Measurements from ENCODE around the gene CYTH3.

The CYTH3 gene

GRCh38 chr7:6181136-6181535 lies 91.3 kb downstream of the CYTH3 start:
- TF ChIP-seq EP300 (IDR thresholded peaks at IDR 0.05; ENCODE audit: borderline replicate concordance) (no peak), TAF1 (IDR thresholded peaks at IDR 0.05; ENCODE audit: low read depth) (no peak), RAD21 (IDR thresholded peaks at IDR 0.05; ENCODE audit: low read depth) (no peak), NFIC (IDR thresholded peaks at IDR 0.05) (no peak)

- no peak for TF ChIP-seq USF1 (IDR thresholded peaks at IDR 0.05)
- TF ChIP-seq RAD21 (IDR thresholded peaks at IDR 0.05; ENCODE audit: low read depth): no peak
- no peak for TF ChIP-seq TEAD4 (IDR thresholded peaks at IDR 0.05)
- TF ChIP-seq ZBTB7A (IDR thresholded peaks at IDR 0.05; ENCODE audit: low read depth): no peak
- no peak for TF ChIP-seq EP300 (IDR thresholded peaks at IDR 0.05; ENCODE audit: borderline replicate concordance)
- TF ChIP-seq NFIC (IDR thresholded peaks at IDR 0.05): no peak
- TF ChIP-seq REST (IDR thresholded peaks at IDR 0.05; ENCODE audit: low read depth): no peak
- no peak for TF ChIP-seq TCF12 (IDR thresholded peaks at IDR 0.05; ENCODE audit: low read depth)
- no peak for TF ChIP-seq CEBPB (IDR thresholded peaks at IDR 0.05)
- TF ChIP-seq MAX (IDR thresholded peaks at IDR 0.05): no peak
- no peak for TF ChIP-seq YY1 (IDR thresholded peaks at IDR 0.05; ENCODE audit: low read depth)
- no peak for TF ChIP-seq FOXM1 (IDR thresholded peaks at IDR 0.05; ENCODE audit: borderline replicate concordance, low read depth)
- TF ChIP-seq CREB1 (IDR thresholded peaks at IDR 0.05; ENCODE audit: low read depth): no peak
Measured at GRCh38 chr7:6180344-6180725, 92.1 kb downstream of the CYTH3 start.

- TF ChIP-seq TAF1 (IDR thresholded peaks at IDR 0.05; ENCODE audit: low read depth): no peak
- TF ChIP-seq TCF12 (IDR thresholded peaks at IDR 0.05; ENCODE audit: low read depth): no peak
- TF ChIP-seq REST (IDR thresholded peaks at IDR 0.05; ENCODE audit: low read depth): no peak
- no peak for TF ChIP-seq NFIC (IDR thresholded peaks at IDR 0.05)
- TF ChIP-seq CEBPB (IDR thresholded peaks at IDR 0.05): no peak
- no peak for TF ChIP-seq CREB1 (IDR thresholded peaks at IDR 0.05; ENCODE audit: low read depth)
- no peak for TF ChIP-seq YY1 (IDR thresholded peaks at IDR 0.05; ENCODE audit: low read depth)
- no peak for TF ChIP-seq RAD21 (IDR thresholded peaks at IDR 0.05; ENCODE audit: low read depth)
- no peak for TF ChIP-seq EGR1 (IDR thresholded peaks at IDR 0.05)
- TF ChIP-seq ZBTB7A (IDR thresholded peaks at IDR 0.05; ENCODE audit: low read depth): no peak
- no peak for TF ChIP-seq MAX (IDR thresholded peaks at IDR 0.05)
Measured at GRCh38 chr7:6179620-6180343, 92.6 kb downstream of the CYTH3 start.

GRCh38 chr7:6178298-6179029 lies 94.0 kb downstream of the CYTH3 start:
- TF ChIP-seq REST (IDR thresholded peaks at IDR 0.05; ENCODE audit: low read depth) (no peak), FOXM1 (IDR thresholded peaks at IDR 0.05; ENCODE audit: borderline replicate concordance, low read depth) (no peak), ZBTB7A (IDR thresholded peaks at IDR 0.05; ENCODE audit: low read depth) (no peak), EGR1 (IDR thresholded peaks at IDR 0.05) (no peak), MAX (IDR thresholded peaks at IDR 0.05) (no peak)

Measured in Ishikawa (cell line).